ENCODE results near the gene PARD6G. TPM values are rescaled to one million over a fixed set of nuclear protein-coding genes. Genes with fewer than 3 reads are reported as not detected.

PARD6G gene
- total and polyA plus RNA-seq, 2 of the 8 experiments (the other 6 are each of a cell fraction or from before 2014, with no cell fraction given), result 11.3 to 17.9 TPM

- Histone ChIP-seq H2BK20ac (ENCODE audit: low read length) (no peak overlapping the region), H4K91ac (replicated peaks; ENCODE audit: insufficient read length, low read length) (no peak overlapping the region), H3K4me1 (replicated peaks in 1 of 4; ENCODE audit: control insufficient read depth in 3 of 4, insufficient read depth in 4 of 4, low read length in 3 of 4) (peaks cover 3 to 6% (median 5%) of the 10 kb centered on the region in 4 experiments; a peak in 6 of 7 replicates), H3K27me3 (replicated peaks in 1 of 4; ENCODE audit: control insufficient read depth in 3 of 4, extremely low read depth in 1 of 4, insufficient read depth in 3 of 4, low read length in 3 of 4) (no peaks in the 10 kb centered on the region), H3K4ac (replicated peaks; ENCODE audit: insufficient read length, low read depth, low read length) (no peak overlapping the region), H2BK5ac (ENCODE audit: low read depth, low read length) (no peak overlapping the region), H3K27ac (ENCODE audit: low read depth, low read length) (no peak overlapping the region), H2AK5ac (ENCODE audit: low read depth, low read length) (no peak overlapping the region), H3K9ac (replicated peaks in 1 of 4; ENCODE audit: extremely low read depth in 1 of 4, low read depth in 3 of 4, low read length in 3 of 4) (no peak overlapping the region), H2BK120ac (replicated peaks; ENCODE audit: low read depth, low read length) (no peak overlapping the region), H4K5ac (ENCODE audit: insufficient read length, low read depth, low read length) (no peak overlapping the region), H2BK12ac (ENCODE audit: low read depth, low read length) (no peak overlapping the region), H3K18ac (ENCODE audit: extremely low read depth, low read length) (no peak overlapping the region), H3K4me3 (ENCODE audit: extremely low read depth in 1 of 4, insufficient read depth in 2 of 4, low read depth in 3 of 4, low read length in 4 of 4) (no peak overlapping the region), H3K14ac (ENCODE audit: insufficient read length) (no peak overlapping the region), H3K36me3 (ENCODE audit: control insufficient read depth in 2 of 4, insufficient read depth in 4 of 4, low read length in 3 of 4) (peaks cover 0 to 28% (median 2%) of the 10 kb centered on the region in 4 experiments; a peak in 3 of 8 replicates), H4K8ac (ENCODE audit: extremely low read depth, insufficient read depth, low read length) (no peak overlapping the region), H3K56ac (replicated peaks; ENCODE audit: insufficient read length, low read depth, low read length) (no peak overlapping the region), H3K23me2 (ENCODE audit: low read depth, low read length) (no peaks in the 10 kb centered on the region), H3K9me3 (ENCODE audit: insufficient read depth in 2 of 2, low read depth in 1 of 2, low read length in 1 of 2) (no peaks in the 10 kb centered on the region), H3K79me2 (ENCODE audit: control insufficient read depth in 1 of 2, insufficient read depth in 2 of 2, low read length in 2 of 2) (peaks cover 24 to 96% of the 10 kb centered on the region in 2 experiments), H3K4me2 (ENCODE audit: insufficient read depth in 1 of 2, low read depth in 2 of 2, low read length in 2 of 2) (no peak overlapping the region), H4K20me1 (replicated peaks in 1 of 2; ENCODE audit: control insufficient read depth in 1 of 2, insufficient read depth in 2 of 2, low read length in 2 of 2) (peaks cover 11 to 17% of the 10 kb centered on the region in 2 experiments), H2AFZ (ENCODE audit: low read length) (no peak overlapping the region), H3K23ac (ENCODE audit: insufficient read length) (no peak overlapping the region), H2BK15ac (ENCODE audit: low read length) (no peak overlapping the region), H3K79me1 (ENCODE audit: low read depth, low read length) (peaks cover 8% of the 10 kb centered on the region)
- TF ChIP-seq RAD21 (IDR thresholded peaks at IDR 0.05 in 1 of 2, conservative IDR thresholded peaks at IDR 0.05 in 1 of 2; ENCODE audit: low read depth in 2 of 2, low read length in 2 of 2), result no peak
- TF ChIP-seq JUND (IDR thresholded peaks at IDR 0.05; ENCODE audit: low read length), result no peak
- no peak for TF ChIP-seq POU5F1 (IDR thresholded peaks at IDR 0.05; ENCODE audit: low read depth, low read length)
- DNase-seq (ENCODE audit: low read depth in 1 of 2, low spot score in 2 of 2) (no peak), FAIRE-seq (no peak)
- WGBS, 2 experiments (ENCODE audit: extremely low coverage in 1 of 2, insufficient coverage in 1 of 2, insufficient read length in 1 of 2, insufficient replicate concordance in 2 of 2, low coverage in 1 of 2, low lambda C conversion rate in 2 of 2, missing lambda C conversion rate in 1 of 2), result 92% methylated on average over 9 of the region's 9 CpGs; no CpG with 5 or more reads in 1 of the 2 experiments
- ChIA-PET CTCF (ENCODE audit: partially characterized antibody) (interaction anchor here (0.7 to 1.8 kb wide), 3 partner anchors 10 to 73 kb away, joined by 3 to 5 read pairs (median 3); no protein-coding TSS in a partner anchor), POLR2A (ENCODE audit: partially characterized antibody) (no interaction called here)
Observed at GRCh38 chr18:80126797-80127196, 120.5 kb downstream of the PARD6G start.

Data from H1 (cell line).